ENCODE measurements around the gene TGM2. TPM values are rescaled to one million over a fixed set of nuclear protein-coding genes. Genes with fewer than 3 reads are reported as not detected.
A peak's percentile ranks its signal among the peaks of the same experiment; 100 is the strongest.

The TGM2 gene
- total RNA-seq, 2 experiments from 2014 or later = 0.06 to 0.27 TPM

DNA sequence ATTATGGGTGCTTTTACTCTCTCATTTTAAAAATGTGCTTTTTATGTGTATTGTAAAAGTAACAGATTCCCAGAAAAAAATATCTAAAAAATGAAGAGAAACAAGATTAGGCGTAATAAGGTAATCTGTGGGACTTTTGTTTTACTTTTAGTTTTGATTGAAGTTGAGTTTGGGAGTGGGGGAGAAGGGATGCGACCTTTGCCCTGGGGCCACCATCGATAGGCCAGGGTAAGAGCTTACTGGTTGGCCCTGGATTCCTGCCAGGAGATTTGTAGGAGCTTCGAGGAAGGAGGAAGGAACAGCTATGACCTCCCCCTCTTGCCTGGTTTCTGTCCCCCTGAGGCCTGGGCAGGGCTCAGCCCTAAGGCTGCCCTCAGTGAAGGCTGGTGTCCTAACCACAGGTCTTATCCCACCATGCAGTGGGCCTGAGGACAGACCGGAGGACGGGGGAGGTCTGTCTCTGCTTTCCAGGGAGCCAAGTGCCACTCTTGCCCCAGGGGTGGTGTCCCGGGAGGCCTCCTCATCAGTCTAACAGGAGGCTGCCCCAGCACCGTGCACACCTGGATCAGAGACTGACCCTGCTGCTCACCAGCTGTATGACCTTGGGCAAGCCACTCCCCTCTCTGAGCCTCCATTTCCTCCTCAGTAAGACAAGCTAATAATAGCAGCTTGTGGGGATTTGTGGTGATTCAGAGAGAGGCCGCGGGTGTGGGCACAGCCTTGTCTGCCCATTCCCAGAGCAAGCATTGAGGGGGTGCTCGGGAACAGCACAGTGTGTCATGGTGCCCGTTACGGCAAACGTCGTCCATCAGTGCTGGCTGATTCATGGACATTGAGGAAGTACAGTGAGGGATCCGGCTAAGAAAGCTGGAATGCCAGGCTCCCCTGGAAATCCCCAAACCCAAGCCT is 21.2 kb downstream of the TGM2 start:
- peaks cover 0 to 6% of the 10 kb centered on the region in 2 experiments for H3K9me3 ChIP-seq (ENCODE audit: control insufficient read depth in 1 of 2, insufficient read depth in 1 of 2, low read length in 2 of 2)
- TF ChIP-seq, protein P1, sequence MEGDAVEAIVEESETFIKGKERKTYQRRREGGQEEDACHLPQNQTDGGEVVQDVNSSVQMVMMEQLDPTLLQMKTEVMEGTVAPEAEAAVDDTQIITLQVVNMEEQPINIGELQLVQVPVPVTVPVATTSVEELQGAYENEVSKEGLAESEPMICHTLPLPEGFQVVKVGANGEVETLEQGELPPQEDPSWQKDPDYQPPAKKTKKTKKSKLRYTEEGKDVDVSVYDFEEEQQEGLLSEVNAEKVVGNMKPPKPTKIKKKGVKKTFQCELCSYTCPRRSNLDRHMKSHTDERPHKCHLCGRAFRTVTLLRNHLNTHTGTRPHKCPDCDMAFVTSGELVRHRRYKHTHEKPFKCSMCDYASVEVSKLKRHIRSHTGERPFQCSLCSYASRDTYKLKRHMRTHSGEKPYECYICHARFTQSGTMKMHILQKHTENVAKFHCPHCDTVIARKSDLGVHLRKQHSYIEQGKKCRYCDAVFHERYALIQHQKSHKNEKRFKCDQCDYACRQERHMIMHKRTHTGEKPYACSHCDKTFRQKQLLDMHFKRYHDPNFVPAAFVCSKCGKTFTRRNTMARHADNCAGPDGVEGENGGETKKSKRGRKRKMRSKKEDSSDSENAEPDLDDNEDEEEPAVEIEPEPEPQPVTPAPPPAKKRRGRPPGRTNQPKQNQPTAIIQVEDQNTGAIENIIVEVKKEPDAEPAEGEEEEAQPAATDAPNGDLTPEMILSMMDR (IDR thresholded peaks at IDR 0.05) = no peak
- no peaks in the 10 kb centered on the region for H3K36me3 Mint-ChIP-seq (ENCODE audit: low read depth)
- H3K27me3 Mint-ChIP-seq = peaks cover 7% of the 10 kb centered on the region
- intact Hi-C loops (cut with DNase I, micrococcal nuclease) = no loop called here
- ATAC-seq (ENCODE audit: poor library complexity) (no peak), DNase-seq (peak in 2 of 14 experiments; percentile 61 to 73)
- POLR2A ChIA-PET = no interaction called here
- H3K4me1 Mint-ChIP-seq (ENCODE audit: low read depth) = no peaks in the 10 kb centered on the region
- H3K27ac ChIP-seq (ENCODE audit: low read depth in 1 of 2, low read length in 2 of 2) = no peak overlapping the region
- CTCF ChIA-PET = no interaction called here
- no peak overlapping the region for H3K27ac Mint-ChIP-seq
- H3K4me1 ChIP-seq (ENCODE audit: insufficient read depth, low read length) = peaks cover 3% of the 10 kb centered on the region
- H3K9me3 Mint-ChIP-seq = no peaks in the 10 kb centered on the region
- H3K36me3 ChIP-seq (ENCODE audit: insufficient read depth, low read length) = no peaks in the 10 kb centered on the region
- H3K4me3 ChIP-seq (ENCODE audit: low read length) = no peak overlapping the region
- H3K4me3 Mint-ChIP-seq = no peak overlapping the region
- H3K27me3 ChIP-seq (ENCODE audit: control insufficient read depth in 1 of 2, insufficient read depth in 2 of 2, low read length in 2 of 2) = no peaks in the 10 kb centered on the region

DNA sequence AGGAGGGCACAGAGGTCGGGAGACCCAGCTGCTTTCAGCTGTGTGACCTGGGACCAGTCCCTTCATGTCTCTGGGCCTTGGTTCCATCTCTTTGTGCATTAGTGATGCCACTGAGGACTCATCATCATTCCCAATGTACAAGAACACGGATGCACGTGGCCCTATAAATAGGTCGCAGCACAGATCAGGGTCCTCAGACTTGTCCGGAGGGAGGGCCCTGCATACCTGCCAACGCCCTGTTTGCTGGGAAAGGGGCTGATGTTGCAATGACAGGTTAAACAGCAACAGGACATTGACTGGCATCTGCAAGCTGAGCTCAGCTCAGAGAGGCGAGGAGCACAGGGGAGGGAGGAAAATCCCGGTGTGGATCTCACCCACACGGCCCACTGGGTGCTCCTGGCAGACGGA is 21.8 kb downstream of the TGM2 start:
- no peak for ATAC-seq (ENCODE audit: poor library complexity)

DNA sequence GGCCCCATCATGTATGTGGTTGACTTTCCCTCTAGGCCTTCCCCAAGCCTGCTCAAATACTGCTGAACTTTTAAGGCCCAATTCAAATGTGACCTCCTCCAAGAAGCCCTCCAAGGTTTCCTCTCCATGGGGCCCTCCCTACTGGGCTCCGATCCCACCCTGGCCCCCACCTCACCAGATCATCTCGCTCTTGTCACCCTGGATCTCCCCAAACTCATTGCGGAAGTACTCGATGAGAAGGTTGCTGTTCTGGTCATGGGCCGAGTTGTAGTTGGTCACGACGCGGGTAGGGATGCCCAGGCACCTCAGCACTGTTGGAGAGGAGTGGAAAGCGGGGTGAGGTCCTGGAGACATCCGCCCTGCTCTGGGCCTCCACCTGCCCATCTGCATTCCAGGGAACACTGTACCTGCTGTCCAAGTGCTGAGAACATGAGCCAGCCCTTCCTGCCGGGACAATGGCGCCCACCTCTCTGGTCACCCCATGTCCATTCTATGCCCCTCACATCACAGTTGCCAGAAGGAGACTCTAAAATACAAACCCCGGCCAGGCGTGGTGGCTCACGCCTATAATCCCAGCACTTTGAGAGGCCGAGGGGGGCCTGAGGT is 23.1 kb downstream of the TGM2 start:
- POLR2A ChIA-PET = no interaction called here
- no peak for DNase-seq
- H3K27ac ChIP-seq (ENCODE audit: low read depth in 1 of 2, low read length in 2 of 2) = no peak overlapping the region

More for the DNA sequence above, 21.8 kb downstream of the TGM2 start:
- no peak overlapping the region for H3K27ac ChIP-seq (ENCODE audit: low read depth in 1 of 2, low read length in 2 of 2)
- intact Hi-C loops (cut with DNase I, micrococcal nuclease) = no loop called here
- ChIA-PET CTCF (no interaction called here), POLR2A (no interaction called here)
- no peaks in the 10 kb centered on the region for H3K36me3 Mint-ChIP-seq (ENCODE audit: low read depth)
- H3K36me3 ChIP-seq (ENCODE audit: insufficient read depth, low read length) = no peaks in the 10 kb centered on the region
- TF ChIP-seq, protein P1 (IDR thresholded peaks at IDR 0.05) = no peak
- H3K9me3 ChIP-seq (ENCODE audit: control insufficient read depth in 1 of 2, insufficient read depth in 1 of 2, low read length in 2 of 2) = peaks cover 0 to 4% of the 10 kb centered on the region in 2 experiments
- H3K4me3 ChIP-seq (ENCODE audit: low read length) = no peak overlapping the region
- H3K27ac Mint-ChIP-seq = no peak overlapping the region
- no peaks in the 10 kb centered on the region for H3K27me3 ChIP-seq (ENCODE audit: control insufficient read depth in 1 of 2, insufficient read depth in 2 of 2, low read length in 2 of 2)
- no peaks in the 10 kb centered on the region for H3K4me1 Mint-ChIP-seq (ENCODE audit: low read depth)
- H3K27me3 Mint-ChIP-seq = peaks cover under 1% of the 10 kb centered on the region
- no peaks in the 10 kb centered on the region for H3K9me3 Mint-ChIP-seq
- DNase-seq = no peak
- H3K4me3 Mint-ChIP-seq = no peak overlapping the region
- H3K4me1 ChIP-seq (ENCODE audit: insufficient read depth, low read length) = peaks cover 3% of the 10 kb centered on the region

More for the DNA sequence above, 23.1 kb downstream of the TGM2 start:
- peaks cover 3% of the 10 kb centered on the region for H3K4me1 ChIP-seq (ENCODE audit: insufficient read depth, low read length)
- H3K4me1 Mint-ChIP-seq (ENCODE audit: low read depth) = no peaks in the 10 kb centered on the region
- no peak overlapping the region for H3K27ac Mint-ChIP-seq
- H3K4me3 ChIP-seq (ENCODE audit: low read length) = no peak overlapping the region
- H3K27me3 Mint-ChIP-seq = no peaks in the 10 kb centered on the region
- intact Hi-C loops (cut with DNase I, micrococcal nuclease) = no loop called here
- TF ChIP-seq, protein P1 (IDR thresholded peaks at IDR 0.05) = no peak
- no peaks in the 10 kb centered on the region for H3K36me3 Mint-ChIP-seq (ENCODE audit: low read depth)
- no peaks in the 10 kb centered on the region for H3K27me3 ChIP-seq (ENCODE audit: control insufficient read depth in 1 of 2, insufficient read depth in 2 of 2, low read length in 2 of 2)
- no peaks in the 10 kb centered on the region for H3K9me3 Mint-ChIP-seq
- CTCF ChIA-PET = no interaction called here
- no peaks in the 10 kb centered on the region for H3K36me3 ChIP-seq (ENCODE audit: insufficient read depth, low read length)
- no peak for ATAC-seq (ENCODE audit: poor library complexity)
- no peak overlapping the region for H3K4me3 Mint-ChIP-seq
- H3K9me3 ChIP-seq (ENCODE audit: control insufficient read depth in 1 of 2, insufficient read depth in 1 of 2, low read length in 2 of 2) = no peaks in the 10 kb centered on the region

Data from CD4-positive, alpha-beta T cell (primary cell).